ENCODE results near the gene IL32. TPM values are rescaled to one million over a fixed set of nuclear protein-coding genes. Genes with fewer than 3 reads are reported as not detected.
A peak's percentile ranks its signal among the peaks of the same experiment; 100 is the strongest.

The IL32 gene
- total and polyA plus RNA-seq, 9 of the 15 experiments (the other 6 are each of a cell fraction or from before 2014, with no cell fraction given): 0.21 to 2.2 (median 0.37) TPM; not detected in 3

DNA sequence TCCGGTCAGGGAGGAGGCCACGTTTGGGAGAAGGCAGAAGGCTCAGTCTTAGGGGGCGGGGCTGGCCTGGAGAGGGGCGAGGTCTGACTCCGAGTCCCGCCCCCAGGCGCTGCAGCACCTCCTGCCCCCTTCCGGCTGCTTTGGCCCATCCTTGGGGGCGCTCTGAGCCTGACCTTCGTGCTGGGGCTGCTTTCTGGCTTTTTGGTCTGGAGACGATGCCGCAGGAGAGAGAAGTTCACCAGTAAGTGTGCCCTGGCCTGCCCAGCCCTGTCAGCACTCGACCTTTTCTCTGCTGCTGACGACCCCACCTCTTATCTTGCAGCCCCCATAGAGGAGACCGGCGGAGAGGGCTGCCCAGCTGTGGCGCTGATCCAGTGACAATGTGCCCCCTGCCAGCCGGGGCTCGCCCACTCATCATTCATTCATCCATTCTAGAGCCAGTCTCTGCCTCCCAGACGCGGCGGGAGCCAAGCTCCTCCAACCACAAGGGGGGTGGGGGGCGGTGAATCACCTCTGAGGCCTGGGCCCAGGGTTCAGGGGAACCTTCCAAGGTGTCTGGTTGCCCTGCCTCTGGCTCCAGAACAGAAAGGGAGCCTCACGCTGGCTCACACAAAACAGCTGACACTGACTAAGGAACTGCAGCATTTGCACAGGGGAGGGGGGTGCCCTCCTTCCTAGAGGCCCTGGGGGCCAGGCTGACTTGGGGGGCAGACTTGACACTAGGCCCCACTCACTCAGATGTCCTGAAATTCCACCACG, 43.8 kb upstream of the IL32 start (continued):
- peak in 1 of 2 experiments; percentile 37; a peak in 1 of 4 replicates for TF ChIP-seq NRF1 (conservative IDR thresholded peaks at IDR 0.05 in 1 of 2, IDR thresholded peaks at IDR 0.05 in 1 of 2)
- TF ChIP-seq MTA1 (IDR thresholded peaks at IDR 0.05; ENCODE audit: borderline replicate concordance): no peak
- peak; percentile 32; the same call in 1 of the 2 replicates for TF ChIP-seq ESRRA (IDR thresholded peaks at IDR 0.05; ENCODE audit: borderline replicate concordance, low read depth)
- TF ChIP-seq, protein P1, sequence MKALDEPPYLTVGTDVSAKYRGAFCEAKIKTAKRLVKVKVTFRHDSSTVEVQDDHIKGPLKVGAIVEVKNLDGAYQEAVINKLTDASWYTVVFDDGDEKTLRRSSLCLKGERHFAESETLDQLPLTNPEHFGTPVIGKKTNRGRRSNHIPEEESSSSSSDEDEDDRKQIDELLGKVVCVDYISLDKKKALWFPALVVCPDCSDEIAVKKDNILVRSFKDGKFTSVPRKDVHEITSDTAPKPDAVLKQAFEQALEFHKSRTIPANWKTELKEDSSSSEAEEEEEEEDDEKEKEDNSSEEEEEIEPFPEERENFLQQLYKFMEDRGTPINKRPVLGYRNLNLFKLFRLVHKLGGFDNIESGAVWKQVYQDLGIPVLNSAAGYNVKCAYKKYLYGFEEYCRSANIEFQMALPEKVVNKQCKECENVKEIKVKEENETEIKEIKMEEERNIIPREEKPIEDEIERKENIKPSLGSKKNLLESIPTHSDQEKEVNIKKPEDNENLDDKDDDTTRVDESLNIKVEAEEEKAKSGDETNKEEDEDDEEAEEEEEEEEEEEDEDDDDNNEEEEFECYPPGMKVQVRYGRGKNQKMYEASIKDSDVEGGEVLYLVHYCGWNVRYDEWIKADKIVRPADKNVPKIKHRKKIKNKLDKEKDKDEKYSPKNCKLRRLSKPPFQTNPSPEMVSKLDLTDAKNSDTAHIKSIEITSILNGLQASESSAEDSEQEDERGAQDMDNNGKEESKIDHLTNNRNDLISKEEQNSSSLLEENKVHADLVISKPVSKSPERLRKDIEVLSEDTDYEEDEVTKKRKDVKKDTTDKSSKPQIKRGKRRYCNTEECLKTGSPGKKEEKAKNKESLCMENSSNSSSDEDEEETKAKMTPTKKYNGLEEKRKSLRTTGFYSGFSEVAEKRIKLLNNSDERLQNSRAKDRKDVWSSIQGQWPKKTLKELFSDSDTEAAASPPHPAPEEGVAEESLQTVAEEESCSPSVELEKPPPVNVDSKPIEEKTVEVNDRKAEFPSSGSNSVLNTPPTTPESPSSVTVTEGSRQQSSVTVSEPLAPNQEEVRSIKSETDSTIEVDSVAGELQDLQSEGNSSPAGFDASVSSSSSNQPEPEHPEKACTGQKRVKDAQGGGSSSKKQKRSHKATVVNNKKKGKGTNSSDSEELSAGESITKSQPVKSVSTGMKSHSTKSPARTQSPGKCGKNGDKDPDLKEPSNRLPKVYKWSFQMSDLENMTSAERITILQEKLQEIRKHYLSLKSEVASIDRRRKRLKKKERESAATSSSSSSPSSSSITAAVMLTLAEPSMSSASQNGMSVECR (CRISPR knock-in tag; IDR thresholded peaks at IDR 0.05): 0 out of 2 replicates have a peak, but pooled peaks have one; percentile 55
- TF ChIP-seq, protein P2, sequence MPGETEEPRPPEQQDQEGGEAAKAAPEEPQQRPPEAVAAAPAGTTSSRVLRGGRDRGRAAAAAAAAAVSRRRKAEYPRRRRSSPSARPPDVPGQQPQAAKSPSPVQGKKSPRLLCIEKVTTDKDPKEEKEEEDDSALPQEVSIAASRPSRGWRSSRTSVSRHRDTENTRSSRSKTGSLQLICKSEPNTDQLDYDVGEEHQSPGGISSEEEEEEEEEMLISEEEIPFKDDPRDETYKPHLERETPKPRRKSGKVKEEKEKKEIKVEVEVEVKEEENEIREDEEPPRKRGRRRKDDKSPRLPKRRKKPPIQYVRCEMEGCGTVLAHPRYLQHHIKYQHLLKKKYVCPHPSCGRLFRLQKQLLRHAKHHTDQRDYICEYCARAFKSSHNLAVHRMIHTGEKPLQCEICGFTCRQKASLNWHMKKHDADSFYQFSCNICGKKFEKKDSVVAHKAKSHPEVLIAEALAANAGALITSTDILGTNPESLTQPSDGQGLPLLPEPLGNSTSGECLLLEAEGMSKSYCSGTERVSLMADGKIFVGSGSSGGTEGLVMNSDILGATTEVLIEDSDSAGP (CRISPR knock-in tag; IDR thresholded peaks at IDR 0.05): no peak
- TF ChIP-seq SRF (CRISPR knock-in tag; IDR thresholded peaks at IDR 0.05): peak in 1 of 2 experiments; percentile 21; a peak in 1 of 4 replicates
- TF ChIP-seq, protein P3, sequence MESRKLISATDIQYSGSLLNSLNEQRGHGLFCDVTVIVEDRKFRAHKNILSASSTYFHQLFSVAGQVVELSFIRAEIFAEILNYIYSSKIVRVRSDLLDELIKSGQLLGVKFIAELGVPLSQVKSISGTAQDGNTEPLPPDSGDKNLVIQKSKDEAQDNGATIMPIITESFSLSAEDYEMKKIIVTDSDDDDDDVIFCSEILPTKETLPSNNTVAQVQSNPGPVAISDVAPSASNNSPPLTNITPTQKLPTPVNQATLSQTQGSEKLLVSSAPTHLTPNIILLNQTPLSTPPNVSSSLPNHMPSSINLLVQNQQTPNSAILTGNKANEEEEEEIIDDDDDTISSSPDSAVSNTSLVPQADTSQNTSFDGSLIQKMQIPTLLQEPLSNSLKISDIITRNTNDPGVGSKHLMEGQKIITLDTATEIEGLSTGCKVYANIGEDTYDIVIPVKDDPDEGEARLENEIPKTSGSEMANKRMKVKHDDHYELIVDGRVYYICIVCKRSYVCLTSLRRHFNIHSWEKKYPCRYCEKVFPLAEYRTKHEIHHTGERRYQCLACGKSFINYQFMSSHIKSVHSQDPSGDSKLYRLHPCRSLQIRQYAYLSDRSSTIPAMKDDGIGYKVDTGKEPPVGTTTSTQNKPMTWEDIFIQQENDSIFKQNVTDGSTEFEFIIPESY (CRISPR knock-in tag; IDR thresholded peaks at IDR 0.05): no peak
- TF ChIP-seq POLR2G (IDR thresholded peaks at IDR 0.05; ENCODE audit: low read depth, low read length): peak; percentile 45
- no peak for TF ChIP-seq ZNF197 (CRISPR knock-in tag; IDR thresholded peaks at IDR 0.05; ENCODE audit: low read depth)
- peak in 1 of 2 experiments; percentile 35; a peak in 1 of 4 replicates for TF ChIP-seq TEAD1 (CRISPR knock-in tag; IDR thresholded peaks at IDR 0.05)
- TF ChIP-seq, protein P4, sequence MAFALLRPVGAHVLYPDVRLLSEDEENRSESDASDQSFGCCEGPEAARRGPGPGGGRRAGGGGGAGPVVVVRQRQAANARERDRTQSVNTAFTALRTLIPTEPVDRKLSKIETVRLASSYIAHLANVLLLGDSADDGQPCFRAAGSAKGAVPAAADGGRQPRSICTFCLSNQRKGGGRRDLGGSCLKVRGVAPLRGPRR (CRISPR knock-in tag; IDR thresholded peaks at IDR 0.05): no peak
- TF ChIP-seq MEF2A (IDR thresholded peaks at IDR 0.05; ENCODE audit: control insufficient read depth, low read depth, low read length): no peak
- TF ChIP-seq TSC22D4 (tag; IDR thresholded peaks at IDR 0.05): no peak
- TF ChIP-seq ZFX (CRISPR knock-in tag; IDR thresholded peaks at IDR 0.05): peak; percentile 38
- peak; percentile 31; the same call in 1 of the 2 replicates for TF ChIP-seq JUN (IDR thresholded peaks at IDR 0.05; ENCODE audit: borderline replicate concordance, low read depth, low read length)
- 0 out of 2 replicates have a peak, but pooled peaks have one; percentile 44 for TF ChIP-seq JUN (CRISPR knock-in tag; IDR thresholded peaks at IDR 0.05; ENCODE audit: borderline replicate concordance)
- TF ChIP-seq TRIM24 (IDR thresholded peaks at IDR 0.05): 0 out of 4 replicates have a peak, but pooled peaks of 1 of the 2 experiments have one; percentile 5
- no peak for TF ChIP-seq HNRNPH1 (optimal IDR thresholded peaks at IDR 0.05; ENCODE audit: low read depth, low read length)
